ENCODE results near the gene TTLL9.

- TF ChIP-seq POLR2A (IDR thresholded peaks at IDR 0.05), result no peak
- TF ChIP-seq CTCF (IDR thresholded peaks at IDR 0.05), result no peak
Observed at GRCh38 chr20:31831771-31832306, 38.6 kb upstream of the TTLL9 start.

Data from lower leg skin (tissue), 3 donors.